ENCODE results near the gene FGD6.

- TF ChIP-seq CTCF (IDR thresholded peaks at IDR 0.05) (no peak), POLR2A (IDR thresholded peaks at IDR 0.05) (no peak)
These were observed 32.2 kb downstream of the FGD6 start for GRCh38 chr12:95185072-95185471.

Measured in testis (tissue), 2 donors.